EH (cell line): ENCODE measurements around the gene MAP2K3.
A peak's percentile ranks its signal among the peaks of the same experiment; 100 is the strongest.

Experiments
- DNase-seq: peaks from one replicate; pipeline ENCODE4 v3.0.0-alpha.2; 2015; ENCODE audit warnings: low read depth

MAP2K3 gene

GRCh38 chr17:21351366-21352065 lies 67.0 kb downstream of the MAP2K3 start:
- no peak for DNase-seq

GRCh38 chr17:21352221-21352980 lies 67.9 kb downstream of the MAP2K3 start:
- DNase-seq: no peak

- no peak for DNase-seq
Measured at GRCh38 chr17:21352981-21353265, 68.4 kb downstream of the MAP2K3 start.

GRCh38 chr17:21353326-21354010 lies 69.0 kb downstream of the MAP2K3 start:
- DNase-seq: no peak

- DNase-seq: no peak
Measured at GRCh38 chr17:21354796-21355385, 70.4 kb downstream of the MAP2K3 start.

GRCh38 chr17:21355586-21355985 lies 71.1 kb downstream of the MAP2K3 start:
- DNase-seq: no peak

- no peak for DNase-seq
Measured at GRCh38 chr17:21356537-21357127, 72.1 kb downstream of the MAP2K3 start.

- DNase-seq: no peak
Measured at GRCh38 chr17:21357281-21357680, 72.8 kb downstream of the MAP2K3 start.

- no peak for DNase-seq
Measured at GRCh38 chr17:21357696-21358656, 73.5 kb downstream of the MAP2K3 start.

GRCh38 chr17:21358682-21359482 lies 74.4 kb downstream of the MAP2K3 start:
- peak; percentile 35 for DNase-seq

GRCh38 chr17:21359483-21359840 lies 75.0 kb downstream of the MAP2K3 start:
- no peak for DNase-seq

GRCh38 chr17:21360048-21360447 lies 75.5 kb downstream of the MAP2K3 start:
- no peak for DNase-seq

GRCh38 chr17:21361020-21361809 lies 76.7 kb downstream of the MAP2K3 start:
- no peak for DNase-seq

GRCh38 chr17:21362331-21362931 lies 77.9 kb downstream of the MAP2K3 start:
- DNase-seq: no peak

- DNase-seq: no peak
Measured at GRCh38 chr17:21363776-21364642, 79.5 kb downstream of the MAP2K3 start.
